ENCODE data around the gene DMRTC1.
"Not testable (repeated sequence)": the region's sequence is repeated elsewhere in the genome, so short reads cannot be mapped to it uniquely, and the experiment has no call there.

Gene DMRTC1, protein sequence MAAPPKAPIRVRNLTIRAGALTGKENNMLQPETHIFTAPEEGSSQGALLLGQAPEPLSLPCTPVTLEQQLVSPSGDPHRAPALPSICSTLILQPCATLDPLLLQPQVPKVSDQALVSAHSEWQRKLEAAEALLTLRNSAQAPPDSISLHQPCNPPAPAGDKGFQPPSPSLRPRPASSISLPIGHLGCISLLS

DNA sequence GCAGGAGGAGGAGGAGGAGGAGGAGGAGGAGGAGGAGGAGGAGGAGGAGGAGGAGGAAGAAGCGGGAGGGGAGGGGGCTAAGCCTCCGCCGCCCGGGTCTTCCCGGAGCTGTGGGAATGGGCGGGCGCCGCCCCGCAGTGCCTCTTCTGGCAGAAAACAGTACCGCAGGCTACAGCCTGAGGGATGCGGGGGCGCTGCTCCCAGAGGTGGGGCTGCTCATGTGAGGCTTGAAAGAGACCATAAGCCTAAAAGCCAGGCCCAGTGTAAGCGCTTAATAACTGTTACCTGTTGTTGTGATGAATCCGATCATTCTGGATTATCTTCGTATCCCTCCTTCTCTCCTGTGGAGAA, at the start of gene DMRTC1:
DMRTC1 (minus strand) TSS at position 19 of the 351 bp plus-strand sequence. CDS start 68,143 bp downstream, outside the sequence.
- DNase-seq (ENCODE audit: low read depth) = not testable (repeated sequence)

DNA sequence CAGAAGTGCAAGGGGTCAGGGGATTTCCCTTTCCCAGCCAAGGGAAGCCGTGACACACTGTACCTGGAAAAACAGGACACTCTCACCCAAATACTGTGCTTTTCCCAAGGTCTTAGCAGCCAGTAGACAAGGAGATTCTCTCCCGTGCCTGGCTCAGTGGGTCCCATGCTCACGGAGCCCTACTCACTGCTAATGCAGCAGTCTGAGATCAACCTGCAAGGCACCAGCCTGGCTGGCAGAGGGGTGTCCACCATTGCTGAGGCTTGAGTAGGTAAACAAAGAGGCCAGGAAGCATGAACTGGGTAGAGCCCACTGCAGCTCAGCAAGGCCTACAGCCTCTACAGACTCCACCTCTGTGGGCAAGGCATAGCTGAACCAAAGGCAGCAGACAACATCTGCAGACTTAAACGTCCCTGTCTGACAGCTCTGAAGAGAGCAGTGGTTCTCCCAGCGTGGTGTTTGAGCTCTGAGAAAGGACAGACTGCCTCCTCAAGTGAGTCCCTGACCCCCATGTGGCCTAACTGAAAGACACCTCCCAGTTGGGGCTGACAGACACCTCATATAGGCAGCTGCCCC, 37.3 kb upstream of the DMRTC1 start:
- DNase-seq (ENCODE audit: low read depth) = not testable (repeated sequence)

DNA sequence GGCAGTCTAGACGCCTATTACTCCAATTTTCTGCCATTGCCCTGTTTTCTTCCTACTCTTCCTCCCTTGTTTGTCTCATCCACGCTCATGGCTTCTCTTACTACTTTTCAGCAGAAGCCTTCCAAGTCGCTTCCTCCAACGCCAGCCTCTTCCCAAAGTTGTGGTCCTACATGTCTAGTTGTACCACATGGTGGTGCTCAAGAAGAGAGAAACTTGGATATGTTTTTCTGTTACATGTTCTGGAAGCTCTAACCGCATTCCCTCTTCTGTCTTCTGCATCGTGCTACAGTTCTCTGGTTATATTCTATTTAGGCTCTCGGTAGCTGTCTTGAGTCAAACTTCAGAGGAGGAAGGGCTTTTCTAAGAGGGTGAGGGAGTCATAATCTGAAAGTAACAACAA, 31.2 kb upstream of the DMRTC1 start:
- not testable (repeated sequence) for DNase-seq (ENCODE audit: low read depth)

DNA sequence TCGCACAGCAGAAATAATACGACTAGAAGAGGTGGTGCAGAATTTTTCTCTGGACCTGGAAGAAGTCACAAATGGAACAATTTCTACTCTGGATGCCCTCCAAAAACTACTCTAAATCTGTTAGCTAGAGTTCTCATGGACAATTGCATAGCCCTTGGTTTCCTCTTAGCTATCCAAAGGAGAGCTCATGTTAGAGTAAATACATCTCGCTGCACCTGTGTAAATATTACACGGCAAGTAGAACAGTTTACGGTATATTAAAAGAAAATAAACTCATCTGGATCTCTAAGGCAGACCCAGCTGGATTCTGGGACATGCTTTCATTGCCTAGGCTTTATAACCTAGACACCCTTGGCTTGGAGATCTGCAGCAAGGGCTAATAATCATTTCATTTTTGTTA, 28.2 kb upstream of the DMRTC1 start:
- not testable (repeated sequence) for DNase-seq (ENCODE audit: low read depth)

DNA sequence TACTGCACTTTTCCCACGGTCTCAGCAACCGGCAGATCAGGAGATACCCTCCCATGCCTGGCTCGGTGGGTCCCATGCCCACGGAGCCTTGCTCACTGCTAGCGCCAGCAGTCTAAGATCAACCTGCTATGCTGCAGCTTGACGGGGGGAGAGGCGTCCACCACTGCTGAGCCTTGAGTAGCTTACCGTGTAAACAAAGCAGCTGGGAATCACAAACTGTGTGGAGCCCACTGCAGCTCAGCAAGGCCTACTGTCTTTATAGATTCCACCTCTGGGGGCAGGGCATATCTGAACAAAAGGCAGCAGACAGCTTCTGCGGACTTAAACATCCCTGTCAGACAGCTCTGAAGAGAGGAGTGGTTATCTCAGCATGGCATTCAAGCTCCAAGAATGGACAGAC, 16.3 kb upstream of the DMRTC1 start:
- not testable (repeated sequence) for DNase-seq (ENCODE audit: low read depth)

DNA sequence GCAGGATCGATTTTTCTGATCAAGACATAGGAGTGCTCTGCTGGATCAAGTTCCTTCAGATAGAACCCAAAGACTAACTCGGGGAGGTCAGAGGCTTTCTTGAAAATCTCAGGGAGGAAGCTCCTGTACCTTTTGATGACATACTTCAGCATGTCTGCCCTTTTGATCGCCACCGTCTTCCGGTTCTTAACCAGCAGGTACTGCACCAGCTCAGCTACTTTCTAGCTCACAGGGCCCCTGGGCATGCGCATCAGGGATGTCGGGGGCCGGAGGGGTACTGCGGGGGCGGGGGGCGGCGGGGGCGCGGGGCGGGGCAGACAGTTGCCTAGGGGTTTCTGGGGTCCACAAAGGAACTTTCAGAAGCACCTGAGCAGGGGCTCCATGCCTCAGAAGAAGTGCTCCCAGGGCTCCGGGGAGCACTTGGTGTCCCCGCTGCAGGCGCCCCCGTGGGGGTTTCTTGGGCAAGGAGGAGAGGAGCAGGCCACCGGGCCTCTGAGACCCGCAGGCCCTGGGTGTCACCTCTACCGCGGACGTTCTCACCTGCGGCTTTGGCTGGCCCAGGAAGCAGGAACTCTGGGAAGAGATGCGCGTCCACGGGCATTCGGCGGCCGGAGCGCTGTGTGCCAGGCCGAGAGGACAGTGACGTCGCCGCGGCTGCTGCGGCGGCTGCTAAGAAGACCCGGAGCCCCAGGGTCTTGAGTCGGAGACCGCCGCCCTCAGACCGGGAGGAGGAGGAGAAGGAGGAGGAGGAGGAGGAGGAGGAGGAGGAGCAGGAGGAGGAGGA, 410 bp downstream of the DMRTC1 start:
- not testable (repeated sequence) for DNase-seq (ENCODE audit: low read depth)

GRCh38 chrX:72942272-72942671, 1.4 kb downstream of the DMRTC1 start:
- not testable (repeated sequence) for DNase-seq (ENCODE audit: low read depth)

GRCh38 chrX:72937906-72938305, 5.7 kb downstream of the DMRTC1 start, which contains the start of gene FAM236A:
Gene FAM236A (plus strand): TSS chrX:72938206. CDS start chrX:72938263, 57 bp downstream.
- DNase-seq (ENCODE audit: low read depth) = not testable (repeated sequence)

- DNase-seq (ENCODE audit: low read depth) = not testable (repeated sequence)
Measured at GRCh38 chrX:72936882-72937455, 6.7 kb downstream of the DMRTC1 start.

DNA sequence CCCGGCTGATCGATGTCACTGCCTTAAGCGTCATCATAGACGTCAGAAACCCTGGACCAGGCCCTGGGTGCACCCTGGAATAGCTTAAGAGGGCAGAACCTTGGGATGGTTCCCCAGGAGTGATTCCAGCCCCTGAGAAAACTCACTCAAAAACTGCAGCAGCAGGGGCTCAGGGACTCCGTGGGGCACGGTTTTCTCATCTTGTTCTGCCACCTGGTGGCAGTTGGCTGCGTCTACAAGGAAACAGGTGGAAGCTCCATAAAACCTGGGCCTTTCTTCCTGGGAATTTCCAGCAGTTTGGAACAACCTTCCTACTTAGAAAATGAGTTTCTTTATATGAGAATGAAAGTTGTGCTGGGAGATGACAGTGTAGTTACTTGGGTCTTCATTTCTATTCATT, 7.2 kb downstream of the DMRTC1 start:
- not testable (repeated sequence) for DNase-seq (ENCODE audit: low read depth)

GRCh38 chrX:72932283-72932682, 11.4 kb downstream of the DMRTC1 start:
- DNase-seq (ENCODE audit: low read depth) = not testable (repeated sequence)

GRCh38 chrX:72916096-72916495, 27.5 kb downstream of the DMRTC1 start:
- DNase-seq (ENCODE audit: low read depth) = not testable (repeated sequence)

- not testable (repeated sequence) for DNase-seq (ENCODE audit: low read depth)
Measured at GRCh38 chrX:72912315-72912714, 31.3 kb downstream of the DMRTC1 start, which contains the start of gene FAM236C. Gene FAM236C (plus strand): TSS chrX:72912615. CDS start chrX:72912715, 100 bp downstream.

DNA sequence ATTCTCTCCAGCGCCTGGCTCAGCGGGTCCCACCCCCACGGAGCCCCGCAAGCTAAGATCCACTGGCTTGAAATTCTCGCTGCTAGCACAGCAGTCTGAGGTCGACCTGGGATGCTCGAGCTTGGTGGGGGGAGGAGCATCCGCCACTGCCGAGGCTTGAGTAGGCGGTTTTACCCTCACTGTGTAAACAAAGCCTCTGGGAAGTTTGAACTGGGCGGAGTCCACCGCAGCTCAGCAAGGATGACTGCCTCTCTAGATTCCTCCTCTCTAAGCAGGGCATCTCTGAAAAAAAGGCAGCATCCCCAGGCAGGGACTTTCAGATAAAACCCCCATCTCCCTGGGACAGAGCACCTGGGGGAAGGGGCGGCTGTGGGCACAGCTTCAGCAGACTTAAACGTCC, 53.9 kb downstream of the DMRTC1 start:
- not testable (repeated sequence) for DNase-seq (ENCODE audit: low read depth)

DNA sequence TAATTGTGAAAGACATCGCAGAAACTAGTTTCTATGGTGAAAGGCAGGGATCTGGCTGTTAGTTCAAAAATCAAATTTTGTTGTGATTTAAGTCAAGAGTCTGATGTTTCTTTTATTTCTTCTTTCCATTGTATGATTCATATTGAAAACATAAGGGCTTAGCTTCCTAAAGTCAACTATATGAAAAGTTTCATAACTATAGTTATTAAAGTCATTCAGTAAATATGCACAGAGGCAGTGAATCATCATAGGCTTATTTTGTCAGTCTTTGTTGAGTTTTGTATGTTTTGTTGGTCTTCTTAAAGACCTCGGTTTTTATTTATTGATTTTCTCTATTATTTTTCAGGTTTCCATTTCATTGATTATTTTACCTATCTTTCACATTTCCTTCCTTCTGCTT, 60.7 kb downstream of the DMRTC1 start:
- DNase-seq (ENCODE audit: low read depth) = not testable (repeated sequence)

DNA sequence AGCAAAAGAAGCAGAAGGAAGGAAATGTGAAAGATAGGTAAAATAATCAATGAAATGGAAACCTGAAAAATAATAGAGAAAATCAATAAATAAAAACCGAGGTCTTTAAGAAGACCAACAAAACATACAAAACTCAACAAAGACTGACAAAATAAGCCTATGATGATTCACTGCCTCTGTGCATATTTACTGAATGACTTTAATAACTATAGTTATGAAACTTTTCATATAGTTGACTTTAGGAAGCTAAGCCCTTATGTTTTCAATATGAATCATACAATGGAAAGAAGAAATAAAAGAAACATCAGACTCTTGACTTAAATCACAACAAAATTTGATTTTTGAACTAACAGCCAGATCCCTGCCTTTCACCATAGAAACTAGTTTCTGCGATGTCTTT, 106.1 kb downstream of the DMRTC1 start:
- DNase-seq (ENCODE audit: low read depth) = not testable (repeated sequence)

GRCh38 chrX:72830701-72831100, 112.9 kb downstream of the DMRTC1 start:
- DNase-seq (ENCODE audit: low read depth) = not testable (repeated sequence)

Data from T-helper 22 cell (primary cell).